ENCODE results near the gene PHRF1.

PHRF1 gene

DNA sequence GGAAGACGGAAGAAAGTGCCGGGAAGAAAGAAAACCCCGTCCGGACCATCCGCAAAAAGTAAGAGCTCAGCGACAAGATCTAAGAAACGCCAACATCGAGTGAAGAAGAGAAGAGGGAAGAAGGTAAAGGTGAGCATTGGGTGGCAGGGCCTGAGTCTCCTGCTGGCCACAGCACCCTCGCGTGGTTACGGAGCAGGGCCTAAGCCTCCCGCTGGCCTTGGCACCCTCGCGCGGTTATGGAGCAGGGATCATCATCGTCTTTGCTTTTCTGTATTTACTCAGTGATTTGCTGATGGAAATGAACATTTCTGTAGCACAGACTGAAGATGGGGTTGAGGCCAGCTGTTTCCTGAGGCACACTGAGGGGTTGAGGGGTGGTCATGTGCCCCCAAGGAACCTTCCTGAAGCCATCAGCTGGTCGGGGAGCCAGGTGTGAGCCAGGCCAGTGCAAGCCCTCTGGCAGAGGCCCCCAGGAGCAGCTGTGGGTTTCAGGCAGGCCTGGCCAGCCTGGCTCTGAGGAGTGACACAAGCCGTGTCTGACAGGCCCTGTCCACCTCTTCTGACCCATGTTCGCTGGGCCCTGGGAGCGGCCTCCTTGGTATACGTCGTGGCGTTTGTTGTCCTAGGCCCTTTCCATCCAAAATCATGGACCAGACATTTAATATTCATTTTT lies 25.4 kb downstream of the PHRF1 start:
- DNase-seq = no peak

DNA sequence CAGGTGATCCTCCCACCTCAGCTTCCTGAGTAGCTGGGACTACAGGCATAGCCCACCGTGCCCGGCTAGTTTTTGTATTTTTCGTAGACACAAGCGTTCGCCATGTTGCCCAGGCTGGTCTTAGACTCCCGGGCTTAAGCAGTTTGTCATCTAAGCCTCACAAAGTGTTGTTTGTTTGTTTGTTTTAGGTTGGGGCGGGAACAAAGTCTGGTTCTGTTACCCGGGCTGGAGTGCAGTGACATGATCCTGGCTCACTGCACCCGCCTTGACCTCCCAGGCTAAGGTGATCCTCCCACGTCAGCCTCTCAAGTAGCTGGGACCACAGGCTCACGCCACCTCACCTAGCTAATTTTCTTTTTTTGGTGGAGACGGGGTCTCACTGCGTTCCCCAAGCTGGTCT lies 26.9 kb downstream of the PHRF1 start:
- DNase-seq = no peak

DNA sequence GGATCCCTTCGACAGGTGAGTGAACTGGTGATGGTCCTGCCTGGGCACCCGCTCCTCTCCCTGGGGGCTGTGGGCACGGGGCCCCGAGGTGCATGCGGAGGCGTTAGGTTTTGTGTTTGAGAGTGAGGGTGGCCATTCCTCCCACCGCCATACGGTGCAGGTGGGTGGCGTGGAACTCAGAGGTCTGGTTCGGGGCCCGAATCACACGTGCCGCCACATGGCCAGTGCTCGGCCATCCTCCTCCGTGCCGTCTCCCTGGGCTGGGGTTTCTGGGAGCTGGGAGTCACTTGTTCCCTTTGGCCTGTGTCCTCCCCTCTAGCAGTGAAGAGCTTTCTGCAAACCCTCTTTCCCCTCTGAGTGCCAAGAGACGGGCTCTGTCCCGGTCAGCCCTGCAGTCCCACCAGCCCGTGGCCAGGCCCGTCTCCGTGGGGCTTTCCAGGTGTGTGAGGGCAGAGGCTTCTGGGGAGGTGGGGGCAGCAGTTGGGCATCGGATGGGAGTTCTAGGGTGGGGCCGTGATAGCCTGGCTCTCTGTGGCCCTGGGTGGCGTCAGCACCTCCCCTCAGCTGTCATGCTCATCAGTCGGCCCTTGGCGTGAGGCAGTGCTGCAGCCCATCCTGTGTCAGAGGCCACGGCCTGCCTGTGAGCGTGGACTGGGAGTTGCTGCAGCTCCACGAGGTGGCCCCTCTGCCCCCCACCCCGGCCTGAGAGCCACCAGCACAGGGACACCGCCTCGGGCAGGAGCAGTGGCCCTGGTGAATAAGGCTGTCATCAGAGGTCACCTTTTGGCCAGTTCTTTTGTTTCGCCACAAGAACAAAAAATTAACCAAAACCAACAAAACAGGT lies 29.2 kb downstream of the PHRF1 start:
- no peak for DNase-seq

DNA sequence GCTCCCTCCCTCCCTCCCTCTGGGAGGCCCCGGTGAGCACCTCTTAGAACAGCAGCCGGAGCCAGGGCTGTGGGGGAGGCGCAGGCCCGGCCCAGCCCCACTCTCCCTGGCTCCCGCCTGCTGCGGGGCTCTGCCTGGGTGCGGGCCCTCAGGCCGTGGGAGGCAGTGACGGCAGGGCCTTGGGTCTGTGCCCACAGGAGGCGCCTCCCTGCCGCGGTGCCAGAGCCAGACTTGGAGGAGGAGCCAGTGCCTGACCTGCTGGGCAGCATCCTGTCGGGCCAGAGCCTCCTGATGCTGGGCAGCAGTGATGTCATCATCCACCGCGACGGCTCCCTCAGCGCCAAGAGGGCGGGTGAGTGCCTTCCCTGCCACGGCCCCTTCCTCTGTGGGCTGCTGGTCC lies 30.0 kb downstream of the PHRF1 start:
- DNase-seq = no peak

DNA sequence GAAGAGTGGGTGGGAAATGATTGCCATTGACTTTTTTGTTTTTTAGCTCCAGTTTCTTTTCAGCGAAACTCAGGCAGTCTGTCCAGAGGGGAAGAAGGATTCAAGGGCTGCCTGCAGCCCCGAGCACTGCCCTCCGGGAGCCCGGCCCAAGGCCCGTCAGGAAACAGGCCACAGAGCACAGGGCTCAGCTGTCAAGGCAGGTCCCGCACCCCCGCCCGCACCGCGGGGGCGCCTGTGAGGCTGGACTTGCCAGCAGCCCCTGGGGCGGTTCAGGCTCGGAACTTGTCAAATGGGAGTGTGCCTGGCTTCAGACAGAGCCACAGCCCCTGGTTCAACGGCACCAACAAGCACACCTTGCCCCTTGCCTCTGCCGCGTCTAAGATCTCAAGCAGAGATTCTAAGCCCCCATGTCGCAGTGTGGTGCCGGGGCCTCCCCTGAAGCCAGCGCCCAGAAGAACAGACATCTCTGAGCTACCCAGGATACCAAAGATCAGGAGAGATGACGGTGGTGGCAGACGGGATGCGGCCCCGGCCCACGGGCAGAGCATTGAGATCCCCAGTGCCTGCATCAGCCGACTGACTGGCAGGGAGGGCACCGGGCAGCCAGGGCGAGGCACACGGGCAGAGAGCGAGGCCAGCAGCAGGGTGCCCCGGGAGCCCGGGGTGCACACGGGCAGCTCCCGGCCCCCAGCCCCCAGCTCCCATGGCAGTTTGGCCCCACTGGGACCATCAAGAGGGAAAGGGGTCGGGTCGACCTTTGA lies 30.9 kb downstream of the PHRF1 start:
- DNase-seq = no peak

DNA sequence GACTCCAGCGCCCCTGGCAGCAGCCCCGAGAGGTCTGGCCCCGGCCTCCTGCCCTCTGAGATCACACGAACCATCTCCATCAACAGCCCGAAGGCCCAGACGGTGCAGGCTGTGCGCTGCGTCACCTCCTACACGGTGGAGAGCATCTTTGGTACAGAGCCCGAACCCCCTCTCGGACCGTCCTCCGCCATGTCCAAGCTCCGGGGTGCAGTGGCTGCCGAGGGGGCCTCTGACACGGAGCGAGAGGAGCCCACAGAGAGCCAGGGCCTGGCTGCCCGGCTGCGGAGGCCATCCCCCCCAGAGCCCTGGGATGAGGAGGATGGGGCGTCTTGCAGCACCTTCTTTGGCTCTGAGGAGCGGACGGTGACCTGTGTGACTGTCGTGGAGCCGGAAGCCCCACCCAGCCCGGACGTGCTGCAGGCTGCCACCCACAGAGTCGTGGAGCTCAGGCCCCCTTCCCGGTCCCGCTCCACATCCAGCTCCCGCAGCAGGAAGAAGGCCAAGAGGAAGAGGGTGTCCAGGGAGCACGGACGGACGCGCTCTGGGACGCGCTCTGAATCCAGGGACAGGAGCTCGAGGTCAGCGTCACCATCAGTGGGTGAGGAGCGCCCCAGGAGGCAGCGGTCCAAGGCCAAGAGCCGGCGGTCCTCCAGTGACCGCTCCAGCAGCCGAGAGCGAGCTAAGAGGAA lies 31.8 kb downstream of the PHRF1 start:
- DNase-seq = no peak

DNA sequence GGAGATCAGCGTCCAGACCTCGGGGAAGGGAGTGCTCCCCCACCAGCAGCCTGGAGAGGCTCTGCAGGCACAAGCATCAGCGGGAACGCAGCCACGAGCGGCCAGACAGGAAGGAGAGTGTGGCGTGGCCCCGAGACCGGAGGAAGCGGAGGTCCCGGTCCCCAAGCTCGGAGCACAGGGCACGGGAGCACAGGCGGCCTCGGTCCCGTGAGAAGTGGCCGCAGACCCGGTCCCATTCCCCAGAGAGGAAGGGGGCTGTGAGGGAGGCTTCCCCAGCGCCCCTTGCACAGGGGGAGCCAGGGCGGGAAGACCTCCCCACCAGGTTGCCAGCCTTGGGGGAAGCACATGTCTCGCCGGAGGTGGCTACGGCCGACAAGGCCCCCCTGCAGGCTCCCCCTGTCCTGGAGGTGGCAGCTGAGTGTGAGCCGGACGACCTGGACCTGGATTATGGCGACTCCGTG lies 32.6 kb downstream of the PHRF1 start:
- no peak for DNase-seq

DNA sequence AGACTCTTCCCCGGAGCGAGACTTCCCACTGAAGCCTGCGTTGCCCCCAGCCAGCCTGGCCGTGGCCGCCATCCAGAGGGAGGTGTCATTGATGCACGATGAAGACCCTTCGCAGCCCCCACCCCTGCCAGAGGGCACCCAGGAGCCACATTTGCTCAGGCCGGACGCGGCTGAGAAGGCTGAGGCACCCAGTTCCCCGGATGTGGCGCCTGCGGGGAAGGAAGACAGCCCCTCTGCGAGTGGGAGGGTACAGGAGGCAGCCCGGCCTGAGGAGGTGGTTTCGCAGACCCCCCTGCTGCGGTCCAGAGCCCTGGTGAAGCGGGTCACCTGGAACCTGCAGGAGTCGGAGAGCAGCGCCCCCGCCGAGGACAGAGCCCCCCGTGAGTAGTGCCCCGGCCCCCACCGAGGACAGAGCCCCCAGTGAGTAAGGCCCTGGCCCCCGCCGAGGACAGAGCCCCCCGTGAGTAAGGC lies 33.1 kb downstream of the PHRF1 start:
- no peak for DNase-seq

DNA sequence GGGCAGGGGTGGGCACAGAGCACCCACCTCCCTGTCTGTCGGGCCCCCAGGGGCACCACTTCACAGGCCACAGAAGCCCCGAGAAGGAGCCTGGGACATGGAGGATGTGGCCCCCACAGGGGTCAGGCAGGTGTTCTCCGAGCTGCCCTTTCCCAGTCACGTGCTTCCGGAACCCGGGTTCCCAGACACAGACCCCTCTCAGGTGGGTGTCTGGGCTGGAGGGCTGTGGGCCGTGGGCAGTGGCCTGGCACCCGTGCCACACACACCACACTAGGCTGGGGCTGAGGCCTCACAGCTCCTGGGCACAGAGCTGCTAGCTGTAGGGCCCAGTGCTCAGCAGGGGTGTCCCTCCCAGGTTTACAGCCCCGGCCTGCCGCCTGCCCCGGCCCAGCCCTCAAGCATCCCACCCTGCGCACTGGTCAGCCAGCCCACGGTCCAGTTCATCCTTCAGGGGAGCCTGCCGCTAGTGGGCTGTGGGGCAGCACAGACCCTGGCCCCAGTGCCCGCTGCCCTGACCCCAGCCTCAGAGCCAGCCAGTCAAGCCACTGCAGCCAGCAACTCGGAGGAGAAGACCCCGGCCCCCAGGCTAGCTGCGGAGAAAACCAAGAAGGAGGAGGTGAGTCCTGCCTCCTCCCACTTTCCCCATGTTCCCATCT lies 34.0 kb downstream of the PHRF1 start:
- DNase-seq = no peak

DNA sequence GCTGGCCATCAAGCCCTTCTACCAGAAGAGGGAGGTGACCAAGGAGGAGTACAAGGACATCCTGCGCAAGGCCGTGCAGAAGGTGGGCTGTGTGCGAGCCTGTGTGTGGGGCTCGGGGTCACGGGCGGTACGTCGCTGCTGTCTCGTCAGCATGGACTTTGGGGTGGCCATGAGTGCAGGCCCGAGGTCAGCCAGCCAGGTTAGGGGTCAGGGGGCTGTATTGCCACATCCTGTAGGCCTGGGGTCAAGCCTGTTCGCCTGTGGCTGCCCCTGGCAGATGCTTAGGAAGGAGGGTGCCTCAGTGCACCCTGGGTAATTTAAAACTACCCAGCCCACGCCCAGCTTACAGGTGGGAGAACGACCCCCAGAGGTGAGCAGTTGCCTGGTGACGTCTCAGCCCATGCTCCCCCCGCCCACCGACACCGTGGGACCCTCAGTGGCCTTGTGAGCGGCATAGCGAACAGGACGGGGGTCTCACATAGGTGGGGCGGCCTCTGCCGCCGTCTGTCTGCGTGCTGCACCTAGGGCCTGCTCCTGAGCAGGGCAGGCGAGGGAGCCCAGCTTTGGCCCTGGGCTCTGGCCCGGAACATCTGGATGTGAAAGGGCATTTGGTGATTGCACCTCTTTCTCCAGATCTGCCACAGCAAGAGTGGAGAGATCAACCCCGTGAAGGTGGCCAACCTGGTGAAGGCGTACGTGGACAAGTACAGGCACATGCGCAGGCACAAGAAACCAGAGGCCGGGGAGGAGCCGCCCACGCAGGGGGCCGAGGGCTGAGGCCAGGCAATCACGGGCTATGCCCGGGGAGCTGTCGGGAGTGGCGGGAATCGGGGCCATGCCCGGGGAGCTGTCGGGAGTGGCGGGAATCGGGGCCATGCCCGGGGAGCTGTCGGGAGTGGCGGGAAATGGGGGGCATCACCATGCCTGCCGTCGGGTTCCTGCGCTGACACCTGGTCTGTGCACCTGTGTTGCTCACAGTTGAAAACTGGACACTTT lies 35.0 kb downstream of the PHRF1 start:
- DNase-seq = no peak

DNA sequence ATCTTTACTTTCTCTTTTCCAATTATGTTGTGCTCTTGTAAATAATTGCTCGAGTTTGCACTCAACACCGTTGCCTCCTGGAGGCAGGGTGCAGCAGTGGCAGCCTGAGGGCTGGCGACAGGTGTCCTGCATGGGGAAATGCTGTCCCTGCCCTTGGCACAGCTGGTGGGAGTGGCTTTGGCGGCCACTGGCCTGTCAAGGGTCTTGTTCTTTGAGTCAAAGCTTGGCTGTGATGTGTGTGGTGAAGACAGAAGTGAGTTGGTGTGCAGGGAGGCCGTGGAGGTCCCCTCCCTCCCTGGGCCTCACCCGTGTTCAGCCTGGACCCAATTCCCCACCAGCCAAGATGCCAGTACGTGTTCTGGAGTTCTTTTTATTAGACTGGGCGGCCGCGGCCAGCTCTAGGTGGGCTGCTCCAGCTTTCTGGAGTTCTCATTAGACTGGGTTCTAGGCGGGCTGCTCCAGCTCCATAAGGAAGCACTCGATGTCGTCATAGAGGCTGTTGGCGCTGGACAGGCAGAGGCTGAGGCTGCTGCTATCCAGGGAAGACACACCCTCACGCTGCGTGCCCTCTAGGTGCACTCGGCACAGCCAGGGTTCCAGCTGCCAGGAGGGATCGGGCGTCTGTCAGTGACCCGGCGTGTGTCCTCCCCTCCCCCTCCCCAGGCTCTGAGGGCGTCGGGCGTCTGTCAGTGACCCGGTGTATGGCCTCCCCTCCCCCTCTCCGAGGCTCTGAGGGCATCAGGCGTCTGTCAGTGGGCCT lies 36.1 kb downstream of the PHRF1 start:
- DNase-seq = no peak

DNA sequence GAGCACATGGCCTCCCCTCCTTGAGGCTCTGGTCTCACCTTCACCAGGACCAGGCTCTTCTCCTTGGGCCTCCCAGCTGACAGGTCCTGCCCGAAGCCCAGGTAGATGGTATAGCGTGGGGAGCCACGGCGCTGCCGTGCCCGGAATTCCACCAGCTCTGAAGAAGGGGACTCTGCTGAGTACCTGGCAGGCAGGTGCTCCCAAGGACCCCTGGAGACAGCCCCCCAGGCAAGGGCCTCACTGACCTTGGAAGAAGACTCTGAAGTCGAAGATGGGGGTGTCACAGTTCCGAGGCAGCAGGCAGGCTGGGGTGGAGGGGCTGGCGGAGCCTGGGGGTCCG lies 36.7 kb downstream of the PHRF1 start:
- no peak for DNase-seq

DNA sequence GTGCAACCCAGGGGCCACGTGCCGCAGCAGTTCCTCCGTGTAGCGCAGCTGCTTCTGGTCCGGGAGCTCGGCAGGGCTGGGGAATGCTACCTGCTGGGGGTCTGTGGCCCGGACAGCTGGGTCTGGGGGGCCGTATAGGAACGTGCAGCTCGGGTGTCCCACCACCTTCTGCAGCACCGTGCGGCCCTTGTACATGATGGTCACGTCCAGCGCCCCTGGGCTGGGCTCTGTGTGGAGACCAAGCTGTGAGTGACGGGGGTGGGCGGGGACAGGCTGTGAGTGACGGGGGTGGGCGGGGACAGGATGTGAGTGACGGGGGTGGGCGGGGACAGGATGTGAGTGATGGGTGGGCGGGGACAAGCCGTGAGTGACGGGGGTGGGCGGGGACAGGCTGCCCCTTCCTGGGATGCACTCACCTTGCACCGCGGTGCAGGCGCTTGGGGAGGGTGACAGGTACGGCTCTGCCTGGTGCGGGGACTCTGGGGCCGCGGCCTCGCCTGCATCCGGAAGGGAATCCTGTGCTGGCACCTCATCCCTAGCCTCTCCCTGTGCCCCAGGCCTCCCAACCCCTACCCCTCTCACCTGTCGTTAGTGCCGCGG lies 37.2 kb downstream of the PHRF1 start:
- DNase-seq = peak; percentile 60

DNA sequence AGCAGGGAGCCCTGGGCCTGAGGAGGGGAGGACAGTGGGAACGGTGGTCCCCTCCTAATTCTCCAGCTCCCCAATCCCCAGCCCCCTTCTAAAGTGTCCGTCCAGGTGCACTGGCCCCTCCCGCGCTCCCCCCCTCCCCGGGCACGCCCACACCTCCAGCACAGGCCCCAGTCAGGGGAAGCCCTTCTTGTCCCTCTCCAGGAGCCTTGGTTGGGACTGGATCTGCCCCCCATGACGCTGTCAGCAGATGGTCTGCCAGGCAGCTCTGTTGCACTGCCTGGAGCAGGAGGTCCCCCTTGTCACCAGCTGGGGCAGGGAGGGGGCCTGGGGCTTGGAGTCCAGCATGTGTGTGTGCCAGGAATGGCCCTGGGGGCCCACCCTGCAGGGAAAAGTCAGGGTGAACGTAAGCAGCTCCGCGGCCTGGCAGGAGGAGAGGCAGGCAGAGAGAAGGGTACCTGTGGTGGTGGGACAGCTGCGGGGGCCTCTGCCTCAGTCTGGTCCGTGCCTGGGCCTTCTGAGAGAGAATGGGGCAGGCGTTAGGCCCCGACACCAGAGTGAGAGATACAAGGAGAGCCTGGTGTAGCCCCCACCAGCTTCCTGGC lies 37.9 kb downstream of the PHRF1 start:
- no peak for DNase-seq

DNA sequence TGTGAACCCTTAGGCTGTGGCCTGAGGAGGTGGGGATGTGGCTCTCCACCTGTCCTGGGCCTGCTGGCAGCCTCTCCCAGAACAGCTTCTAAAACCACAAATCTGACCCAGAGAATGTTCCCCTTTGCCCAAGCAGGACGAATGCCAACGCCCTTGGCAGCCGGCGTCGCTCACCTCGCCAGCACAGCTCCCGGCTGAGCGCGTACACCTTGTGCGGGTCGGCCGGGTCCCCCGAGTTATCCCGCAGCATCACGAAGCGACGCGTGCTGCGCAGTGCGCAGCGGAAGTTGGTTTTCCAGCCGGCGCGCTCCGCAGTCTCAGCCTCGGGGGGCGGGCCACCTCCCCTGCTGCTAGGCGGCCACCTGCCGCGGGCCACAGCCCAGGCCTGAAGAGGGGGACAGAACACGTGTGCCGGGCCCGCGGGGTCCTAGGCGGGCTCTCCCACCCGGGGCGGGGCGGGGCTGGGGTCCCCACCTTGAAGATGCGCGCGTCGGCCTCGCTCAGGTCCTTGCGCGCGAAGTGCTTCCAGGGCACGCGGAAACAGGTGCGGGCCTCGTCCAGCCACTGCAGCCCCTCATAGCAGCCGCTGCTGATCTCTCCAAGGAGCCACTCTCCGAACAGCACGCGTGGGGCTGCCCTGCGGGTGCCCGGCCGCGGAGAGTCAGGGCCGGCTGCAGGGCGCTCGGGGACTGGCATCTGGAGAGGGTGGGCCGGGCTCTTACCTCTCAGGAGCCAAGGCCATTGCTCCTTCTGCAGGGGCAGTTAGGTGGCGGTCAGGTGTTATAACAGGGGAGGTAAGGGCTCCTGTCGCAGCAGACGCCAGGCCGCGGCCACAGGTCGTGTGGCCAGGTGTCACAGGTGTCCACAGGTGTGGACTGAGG lies 38.6 kb downstream of the PHRF1 start:
- no peak for DNase-seq

DNA sequence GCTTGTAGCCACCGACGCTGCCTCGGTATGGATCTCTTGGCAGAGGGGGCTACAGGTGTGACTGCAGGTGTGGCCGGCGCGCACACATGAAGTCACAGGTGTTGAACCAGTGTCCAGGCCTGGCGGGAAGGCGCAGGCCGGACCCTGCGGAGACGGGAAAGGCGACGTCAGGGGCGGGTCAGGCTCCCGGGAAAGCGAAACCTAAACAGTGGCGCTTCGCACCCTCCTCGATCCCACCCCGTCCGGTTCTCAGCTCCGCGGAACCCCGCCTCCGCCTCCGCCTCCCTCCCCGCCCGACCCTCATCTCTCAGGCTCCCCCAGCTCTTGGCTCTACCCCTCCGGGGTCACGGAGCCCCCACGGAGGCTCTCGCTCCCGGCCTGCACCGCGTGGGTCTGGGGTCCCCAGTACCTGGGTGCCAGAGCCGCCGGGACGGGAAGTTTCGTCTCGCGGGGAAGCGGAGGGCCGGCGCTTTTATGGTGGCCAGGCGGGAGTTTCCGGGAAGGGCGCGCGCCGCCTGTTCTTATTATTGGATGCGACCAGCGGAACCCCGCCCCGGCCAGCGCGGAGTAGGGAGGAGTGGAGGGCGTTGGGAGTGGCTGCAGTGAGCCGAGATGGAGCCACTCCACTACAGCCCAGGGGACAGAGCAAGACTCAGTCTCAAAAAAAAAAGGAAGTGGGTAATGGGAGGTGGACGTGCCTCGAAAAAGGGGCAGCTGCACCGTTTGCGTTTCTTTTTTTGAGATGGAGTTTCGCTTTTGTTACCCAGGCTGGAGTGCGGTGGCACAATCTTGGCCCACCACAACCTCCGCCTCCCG lies 39.4 kb downstream of the PHRF1 start, which contains the start of gene IRF7:
Gene IRF7, minus strand, starts transcription at position 447 of the 816 bp plus-strand sequence. CDS start 586 bp downstream, outside the sequence.
- DNase-seq = peak; percentile 84
